Hindlimb muscle (tissue), 1 donor: ENCODE measurements around the gene MAPK8IP3. TPM values are rescaled to one million over a fixed set of nuclear protein-coding genes. Genes with fewer than 3 reads are reported as not detected.

Source experiments
- DNase-seq: peaks from one replicate; pipeline ENCODE4 v3.0.0-alpha.2; 2013
- polyA plus RNA-seq: library from polyadenylated mRNA; unstranded; fragments of 120-200 nt; gene quantifications from one replicate; pipeline ENCODE4 v1.2.1, GENCODE V29; 2013; ENCODE audit not compliant: insufficient read length

MAPK8IP3 gene
- polyA plus RNA-seq, 1 donor: 55.3 TPM

DNA sequence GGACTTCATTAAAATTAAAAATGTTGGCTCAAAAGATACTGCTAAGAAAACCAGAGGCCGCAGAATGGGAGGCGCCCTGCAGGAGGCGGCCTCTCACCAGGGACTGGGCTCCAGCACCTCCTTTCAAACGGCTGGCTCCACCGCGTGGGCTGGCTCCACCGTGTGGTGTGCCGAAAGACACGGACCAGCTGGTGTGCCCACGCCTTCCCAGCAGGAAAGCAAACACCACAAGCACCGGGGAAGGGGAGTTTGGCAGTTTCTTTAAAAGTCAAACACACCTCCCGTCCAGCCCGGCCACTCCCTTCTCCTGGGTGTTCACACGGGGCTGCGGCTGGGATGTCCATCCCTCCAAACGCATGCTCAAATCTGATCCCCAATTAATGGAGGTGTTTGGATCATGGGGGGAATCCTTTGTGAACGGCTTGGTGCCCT is 106.8 kb downstream of the MAPK8IP3 start:
- no peak for DNase-seq

DNA sequence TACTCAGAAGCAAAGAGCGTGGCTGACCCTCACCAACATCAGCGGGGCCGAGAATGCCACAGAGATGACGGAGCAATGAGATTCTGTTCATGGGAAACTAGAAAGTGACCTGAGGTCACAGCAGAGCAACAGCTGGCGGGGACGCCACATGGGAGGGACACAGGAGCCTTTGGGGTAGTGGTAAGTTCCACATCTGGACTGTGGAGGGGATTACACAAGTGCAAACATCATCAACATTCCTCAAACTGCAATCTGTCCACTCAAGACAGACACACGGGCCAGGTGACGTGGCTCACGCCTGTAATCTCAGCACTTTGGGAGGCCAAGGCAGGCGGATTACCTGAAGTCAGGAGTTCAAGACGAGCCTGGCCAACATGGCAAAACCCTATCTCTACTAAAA is 109.5 kb downstream of the MAPK8IP3 start:
- no peak for DNase-seq

- no peak for DNase-seq
Observed at GRCh38 chr16:1816396-1817275, 110.6 kb downstream of the MAPK8IP3 start.

DNA sequence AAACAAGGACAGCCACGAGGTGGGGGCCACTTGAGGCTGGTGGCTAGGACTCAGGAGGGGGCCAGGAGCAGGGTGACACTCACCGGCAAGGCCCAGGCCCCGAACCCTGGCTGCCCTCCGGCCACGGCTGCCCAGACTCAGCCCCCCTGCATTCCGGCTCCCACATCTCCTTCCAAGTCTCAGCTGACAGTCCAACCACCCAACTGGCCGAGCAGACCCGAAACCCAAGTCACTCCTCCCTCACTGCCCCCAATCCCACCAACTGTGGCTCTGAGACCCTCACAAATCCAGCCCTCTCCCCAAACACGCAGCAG is 111.2 kb downstream of the MAPK8IP3 start:
- DNase-seq: no peak

GRCh38 chr16:1817716-1818115 is 111.7 kb downstream of the MAPK8IP3 start:
- no peak for DNase-seq

DNA sequence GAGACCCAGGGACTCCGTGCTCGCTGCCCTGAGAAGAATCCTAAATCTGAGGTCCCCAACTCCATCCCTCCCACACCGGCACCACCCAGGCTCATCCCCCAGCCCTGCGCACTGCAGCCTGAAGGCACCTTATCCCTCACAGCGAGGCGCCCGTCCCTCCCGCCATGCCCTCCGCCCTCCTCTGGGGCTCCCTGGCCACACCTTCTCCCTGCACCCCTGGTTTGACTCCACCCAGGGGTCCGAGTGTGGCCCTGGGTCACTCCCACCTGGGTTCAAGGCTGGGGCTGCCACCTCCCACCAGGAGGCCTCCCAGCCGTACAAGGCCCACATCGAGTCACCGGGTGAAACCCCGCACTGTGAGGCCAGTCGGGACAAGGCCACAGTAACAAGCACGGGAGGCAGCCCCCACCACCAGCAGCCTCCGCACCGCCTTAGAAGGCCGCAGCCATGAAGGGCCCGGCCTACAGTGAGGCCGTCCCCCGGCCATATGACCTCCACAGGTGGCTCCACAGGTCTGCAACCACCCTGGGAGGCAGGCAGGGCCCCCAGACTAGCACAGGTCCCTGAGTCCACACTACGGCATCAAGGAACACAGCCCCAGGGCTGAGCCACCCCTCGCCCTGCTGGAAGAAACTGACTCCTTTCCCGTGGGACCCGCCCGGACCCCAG is 112.3 kb downstream of the MAPK8IP3 start:
- no peak for DNase-seq

DNA sequence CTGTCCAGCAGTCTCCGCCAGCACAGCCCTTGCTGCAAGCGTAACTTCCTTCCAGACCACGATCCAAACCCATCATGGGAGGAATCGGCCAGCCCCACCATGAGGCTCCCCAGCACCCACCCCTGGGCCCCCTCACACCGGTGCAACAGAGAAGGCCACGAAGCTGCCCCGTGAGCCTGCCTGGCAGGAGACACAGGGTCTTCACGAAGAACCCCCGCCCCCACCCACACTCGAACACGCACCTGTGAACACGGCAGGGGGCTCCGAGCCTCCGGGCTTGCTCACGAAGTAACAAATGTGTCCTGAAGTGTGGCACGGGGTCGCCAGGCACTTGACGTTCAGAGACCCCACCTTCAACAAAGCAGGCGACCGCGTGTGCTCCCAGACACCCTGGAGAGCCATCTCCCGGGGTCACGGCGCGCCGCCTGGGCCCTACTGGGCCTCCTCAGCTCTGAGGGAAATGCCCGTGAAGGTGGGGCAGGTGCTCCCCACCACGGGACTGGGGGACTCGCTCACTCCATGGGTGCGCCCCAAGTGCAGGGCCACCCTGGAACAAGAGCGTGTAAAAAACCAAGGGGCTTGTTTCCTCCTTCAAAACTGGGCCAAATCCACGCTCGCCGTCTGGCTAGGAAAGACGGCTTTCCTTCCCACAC is 113.0 kb downstream of the MAPK8IP3 start:
- no peak for DNase-seq

DNA sequence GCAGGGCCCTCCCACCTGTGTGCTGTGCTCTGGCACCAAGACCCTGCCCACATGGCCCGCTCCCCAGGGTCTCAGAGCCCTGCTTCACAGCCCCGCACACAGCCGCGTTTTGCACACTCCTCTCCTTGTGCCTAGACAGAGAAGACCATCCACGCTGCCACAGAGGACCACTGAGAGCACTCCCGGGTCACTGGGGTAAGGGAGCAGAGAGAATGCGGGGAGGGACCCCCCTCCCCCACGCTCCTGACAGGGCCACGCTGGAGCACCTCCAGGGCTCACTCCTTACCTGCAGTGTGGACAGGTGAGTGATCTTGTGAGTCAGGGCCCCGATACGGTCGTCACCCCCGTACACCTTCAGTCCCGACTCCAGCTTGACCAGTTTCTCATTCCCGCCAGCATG is 113.6 kb downstream of the MAPK8IP3 start:
- no peak for DNase-seq

Other genes with a start within 250 kb of the MAPK8IP3 start
- gene CLCN7, start 231.2 kb upstream of the MAPK8IP3 start, polyA plus RNA-seq: 39.9 TPM
- gene PTX4, start 217.3 kb upstream of the MAPK8IP3 start, polyA plus RNA-seq: 0.59 TPM
- 36.9 TPM for gene TELO2, start 212.8 kb upstream of the MAPK8IP3 start, polyA plus RNA-seq
- 16.2 TPM for gene TMEM204, start 172.5 kb upstream of the MAPK8IP3 start, polyA plus RNA-seq
- gene IFT140, start 94.1 kb upstream of the MAPK8IP3 start, polyA plus RNA-seq: 11.7 TPM
- gene CRAMP1, start 93.8 kb upstream of the MAPK8IP3 start, polyA plus RNA-seq: 18.5 TPM
- gene JPT2, start 27.9 kb upstream of the MAPK8IP3 start, polyA plus RNA-seq: 41.4 TPM
- gene NME3, start 65.3 kb downstream of the MAPK8IP3 start, polyA plus RNA-seq: 22.8 TPM
- gene EME2, start 66.6 kb downstream of the MAPK8IP3 start, polyA plus RNA-seq: 7.2 TPM
- 45.8 TPM for gene MRPS34, start 66.9 kb downstream of the MAPK8IP3 start, polyA plus RNA-seq
- gene SPSB3, start 76.4 kb downstream of the MAPK8IP3 start, polyA plus RNA-seq: 30.5 TPM
- gene NUBP2, start 76.8 kb downstream of the MAPK8IP3 start, polyA plus RNA-seq: 48.7 TPM
- gene IGFALS, start 87.5 kb downstream of the MAPK8IP3 start, polyA plus RNA-seq: 0.52 TPM
- gene HAGH, start 120.6 kb downstream of the MAPK8IP3 start, polyA plus RNA-seq: 44.7 TPM
- 21.2 TPM for gene FAHD1, start 121.0 kb downstream of the MAPK8IP3 start, polyA plus RNA-seq
- 0.26 TPM for gene MEIOB, start 166.0 kb downstream of the MAPK8IP3 start, polyA plus RNA-seq
- gene HS3ST6, start 212.2 kb downstream of the MAPK8IP3 start, polyA plus RNA-seq: 0.21 TPM
- gene MSRB1, start 237.0 kb downstream of the MAPK8IP3 start, polyA plus RNA-seq: 39.0 TPM
- gene RPL3L, start 248.5 kb downstream of the MAPK8IP3 start, polyA plus RNA-seq: 72.5 TPM